K562 (cell line): ENCODE results near the gene NDUFAF5. TPM values are rescaled to one million over a fixed set of nuclear protein-coding genes. Genes with fewer than 3 reads are reported as not detected.

ENCODE experiments used
- HMGN3 ChIP-seq: IDR thresholded peaks from 2 replicates; pipeline ENCODE4 v1.6.1; 2011; ENCODE audit warnings: borderline replicate concordance, low read depth, mild to moderate bottlenecking, mixed read lengths, low read length; ENCODE audit not compliant: insufficient read length; ENCODE audit errors: extremely low read depth
- MCM2 ChIP-seq: fragments of 450-650 bp; IDR thresholded peaks from 2 replicates; pipeline ENCODE4 v1.6.1; 2017; ENCODE audit warnings: low read depth, mild to moderate bottlenecking
- NFIX ChIP-seq: fragments of 250-450 bp; sonication (Bioruptor Pico); IDR thresholded peaks from 2 replicates; pipeline ENCODE4 v1.4.0; 2020; ENCODE audit warnings: low read depth, mild to moderate bottlenecking, moderate library complexity
- NR2C1 ChIP-seq, 2 experiments: fragments of 450-650 bp; IDR thresholded peaks; 2 replicates each; pipeline ENCODE4 v1.6.1; 2017; ENCODE audit warnings: mild to moderate bottlenecking in 2 of 2, antibody characterized with exemption in 1 of 2, inconsistent platforms in 1 of 2, missing compliant biosample characterization in 1 of 2, missing genetic modification characterization in 1 of 2
- NR2C2 ChIP-seq, 2 experiments: fragments of 200-800 bp in 1 of 2; sonication (Bioruptor generic) in 1 of 2; sonication (generic) in 1 of 2; formaldehyde crosslinking in 1 of 2; IDR thresholded peaks; 2 replicates each; pipeline versions ENCODE4 v1.6.1 to v1.8.0; 2016 to 2022; ENCODE audit warnings: mild to moderate bottlenecking in 1 of 2, missing compliant biosample characterization in 1 of 2, missing genetic modification characterization in 1 of 2, missing genetic modification reagents in 1 of 2
- NR3C1 ChIP-seq: sonication (generic); formaldehyde crosslinking; IDR thresholded peaks from 2 replicates; pipeline ENCODE4 v1.8.1; 2022; ENCODE audit warnings: missing genetic modification reagents
- POLR2A ChIP-seq: fragments of 450-650 bp; conservative IDR thresholded peaks from 2 replicates; pipeline ENCODE4 v1.6.1; 2016
- POLR2B ChIP-seq: fragments of 450-650 bp; IDR thresholded peaks from 2 replicates; pipeline ENCODE4 v1.6.1; 2018; ENCODE audit warnings: low read depth; ENCODE audit not compliant: partially characterized antibody
- SIRT6 ChIP-seq: IDR thresholded peaks from one replicate; pipeline ENCODE4 v1.6.1; 2012; ENCODE audit warnings: low read depth, mild to moderate bottlenecking, control low read depth, inconsistent platforms, low read length, moderate library complexity
- STAT5B ChIP-seq: fragments of 250-450 bp; sonication (Bioruptor Pico); IDR thresholded peaks from 2 replicates; pipeline ENCODE4 v1.8.0; 2021; ENCODE audit warnings: mild to moderate bottlenecking, inconsistent platforms
- TGIF2 ChIP-seq: sonication (generic); formaldehyde crosslinking; IDR thresholded peaks from 2 replicates; pipeline ENCODE4 v1.8.1; 2022; ENCODE audit warnings: mild to moderate bottlenecking, missing genetic modification reagents, moderate library complexity
- ZNF717 ChIP-seq: fragments of 250-450 bp; sonication (Bioruptor Pico); IDR thresholded peaks from 2 replicates; pipeline ENCODE4 v1.5.0; 2021
- ZNF75A ChIP-seq: fragments of 450-650 bp; formaldehyde crosslinking; IDR thresholded peaks from 2 replicates; pipeline ENCODE4 v1.4.0; 2020; ENCODE audit warnings: mild to moderate bottlenecking
- polyA plus RNA-seq, 8 experiments: library from polyadenylated mRNA; depleted of rRNA in 4 of 8; stranded (reverse) in 5 of 8; unstranded in 3 of 8; fragments of >200 nt; fragmentation: Nextera tagmentation in 2 of 8; fragmentation: Illumina TruSeq in 1 of 8; extraction: Ambion mirVana in 2 of 8; extraction: Trizol in 1 of 8; gene quantifications; 2 replicates each; pipeline versions ENCODE4 v1.2.1 to v1.2.3, GENCODE V29; 2011 to 2014; ENCODE audit warnings: inconsistent platforms in 1 of 8, missing spikeins in 1 of 8
- total RNA-seq, 7 experiments: library from RNA; depleted of rRNA in 6 of 7; stranded (reverse); fragments of >200 nt in 6 of 7; fragmentation: Illumina TruSeq in 2 of 7; extraction: Trizol in 2 of 7; gene quantifications; 2 replicates each; pipeline versions ENCODE4 v1.2.1 to v1.2.3, GENCODE V29; 2011 to 2021; ENCODE audit warnings: low replicate concordance in 1 of 7
- TF ChIP-seq, protein P1 (sequence below), 2 experiments: fragments of 450-650 bp in 1 of 2; sonication (generic) in 1 of 2; formaldehyde crosslinking in 1 of 2; IDR thresholded peaks; 2 replicates each; pipeline versions ENCODE4 v1.7.1 to v1.9.0; 2016 to 2022; ENCODE audit warnings: inconsistent platforms in 1 of 2, mild to moderate bottlenecking in 1 of 2, missing genetic modification reagents in 1 of 2

NDUFAF5 gene
- total and polyA plus RNA-seq, 9 of the 15 experiments (the other 6 are each of a cell fraction or from before 2014, with no cell fraction given) = 17.2 to 33.1 (median 27.3) TPM

DNA sequence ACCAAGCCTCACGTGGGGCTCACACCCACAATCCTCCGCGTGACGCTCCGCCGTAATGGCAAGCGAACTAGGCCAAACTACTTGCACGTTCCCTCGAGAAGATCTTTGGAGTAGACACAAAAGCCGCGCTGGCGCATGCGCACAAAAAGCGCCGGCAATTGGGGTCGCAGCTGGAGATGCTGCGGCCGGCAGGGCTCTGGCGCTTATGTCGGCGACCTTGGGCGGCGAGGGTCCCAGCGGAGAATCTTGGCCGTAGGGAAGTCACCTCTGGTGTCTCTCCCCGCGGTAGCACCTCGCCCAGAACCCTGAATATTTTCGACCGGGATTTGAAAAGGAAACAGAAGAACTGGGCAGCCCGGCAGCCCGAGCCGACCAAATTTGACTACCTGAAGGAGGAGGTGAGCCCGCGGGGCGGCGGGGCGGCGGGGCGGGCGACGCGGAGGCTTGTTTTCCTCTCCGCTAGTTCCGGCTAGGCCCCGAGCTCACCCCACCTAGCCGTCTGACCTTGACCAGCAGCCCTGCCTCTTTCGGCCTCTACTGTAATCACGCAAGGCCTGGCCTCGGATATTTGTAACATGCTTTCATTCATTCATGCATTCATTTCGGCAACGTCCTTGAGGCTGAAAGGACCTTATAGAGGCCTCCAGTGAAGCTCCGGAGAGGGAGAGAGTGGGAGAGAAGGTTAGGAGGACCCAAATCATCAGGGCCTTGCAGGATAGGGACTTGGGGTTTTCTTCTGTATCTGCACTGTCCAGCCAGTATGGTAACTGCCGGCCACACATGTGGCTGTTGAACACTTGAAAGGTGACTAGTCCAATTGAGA is at the start of gene NDUFAF5, which contains the start of gene ESF1 (continued):
- TF ChIP-seq ZNF75A (CRISPR knock-in tag) (no peak), NR3C1 (CRISPR knock-in tag) (no peak), MCM2 (no peak), NFIX (CRISPR knock-in tag) (no peak), POLR2A (peak; percentile 79), SIRT6 (no peak), NR2C1 (IDR thresholded peaks at IDR 0.05) (no peak), NR2C1 (tag; IDR thresholded peaks at IDR 0.05) (no peak), POLR2B (peak; percentile 17), ZNF717 (CRISPR knock-in tag) (no peak), HMGN3 (peak; percentile 29), STAT5B (CRISPR knock-in tag) (no peak), NR2C2 (CRISPR knock-in tag; IDR thresholded peaks at IDR 0.05) (no peak), NR2C2 (tag; IDR thresholded peaks at IDR 0.05) (peak; percentile 79), TGIF2 (CRISPR knock-in tag) (no peak)
- TF ChIP-seq, protein P1, sequence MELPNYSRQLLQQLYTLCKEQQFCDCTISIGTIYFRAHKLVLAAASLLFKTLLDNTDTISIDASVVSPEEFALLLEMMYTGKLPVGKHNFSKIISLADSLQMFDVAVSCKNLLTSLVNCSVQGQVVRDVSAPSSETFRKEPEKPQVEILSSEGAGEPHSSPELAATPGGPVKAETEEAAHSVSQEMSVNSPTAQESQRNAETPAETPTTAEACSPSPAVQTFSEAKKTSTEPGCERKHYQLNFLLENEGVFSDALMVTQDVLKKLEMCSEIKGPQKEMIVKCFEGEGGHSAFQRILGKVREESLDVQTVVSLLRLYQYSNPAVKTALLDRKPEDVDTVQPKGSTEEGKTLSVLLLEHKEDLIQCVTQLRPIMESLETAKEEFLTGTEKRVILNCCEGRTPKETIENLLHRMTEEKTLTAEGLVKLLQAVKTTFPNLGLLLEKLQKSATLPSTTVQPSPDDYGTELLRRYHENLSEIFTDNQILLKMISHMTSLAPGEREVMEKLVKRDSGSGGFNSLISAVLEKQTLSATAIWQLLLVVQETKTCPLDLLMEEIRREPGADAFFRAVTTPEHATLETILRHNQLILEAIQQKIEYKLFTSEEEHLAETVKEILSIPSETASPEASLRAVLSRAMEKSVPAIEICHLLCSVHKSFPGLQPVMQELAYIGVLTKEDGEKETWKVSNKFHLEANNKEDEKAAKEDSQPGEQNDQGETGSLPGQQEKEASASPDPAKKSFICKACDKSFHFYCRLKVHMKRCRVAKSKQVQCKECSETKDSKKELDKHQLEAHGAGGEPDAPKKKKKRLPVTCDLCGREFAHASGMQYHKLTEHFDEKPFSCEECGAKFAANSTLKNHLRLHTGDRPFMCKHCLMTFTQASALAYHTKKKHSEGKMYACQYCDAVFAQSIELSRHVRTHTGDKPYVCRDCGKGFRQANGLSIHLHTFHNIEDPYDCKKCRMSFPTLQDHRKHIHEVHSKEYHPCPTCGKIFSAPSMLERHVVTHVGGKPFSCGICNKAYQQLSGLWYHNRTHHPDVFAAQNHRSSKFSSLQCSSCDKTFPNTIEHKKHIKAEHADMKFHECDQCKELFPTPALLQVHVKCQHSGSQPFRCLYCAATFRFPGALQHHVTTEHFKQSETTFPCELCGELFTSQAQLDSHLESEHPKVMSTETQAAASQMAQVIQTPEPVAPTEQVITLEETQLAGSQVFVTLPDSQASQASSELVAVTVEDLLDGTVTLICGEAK (IDR thresholded peaks at IDR 0.05) = no peak; the same call in 1 of the 2 replicates
- TF ChIP-seq, protein P1 (CRISPR knock-in tag; IDR thresholded peaks at IDR 0.05) = no peak
